Spleen (tissue), 11 donors: ENCODE data around the gene CERS3. TPM values are rescaled to one million over a fixed set of nuclear protein-coding genes. Genes with fewer than 3 reads are reported as not detected.

Experiments used
- DNase-seq: peaks from one replicate; pipeline ENCODE4 v3.0.0-alpha.2; 2020
- H3K27ac ChIP-seq, 8 donors: fragments of 200-600 bp; sonication (generic) in 7 of 8; 1 replicate in 4 of 8; 2 replicates in 4 of 8; pipeline versions ENCODE4 v1.5.0 to v1.8.0; 2016 to 2021; ENCODE audit warnings: inconsistent platforms in 4 of 8, mild to moderate bottlenecking in 4 of 8, moderate library complexity in 1 of 8
- H3K27me3 ChIP-seq, 7 donors: fragments of 200-600 bp; sonication (generic) in 6 of 7; replicated peaks in 1 of 7; 1 replicate in 4 of 7; 2 replicates in 3 of 7; pipeline versions ENCODE4 v1.5.0 to v1.8.0; 2016 to 2021; ENCODE audit warnings: inconsistent platforms in 3 of 7, mild to moderate bottlenecking in 1 of 7
- H3K36me3 ChIP-seq, 6 donors: fragments of 200-600 bp; sonication (generic) in 5 of 6; 1 replicate in 4 of 6; 2 replicates in 2 of 6; pipeline versions ENCODE4 v1.5.0 to v1.8.0; 2016 to 2021; ENCODE audit warnings: inconsistent platforms in 2 of 6
- H3K4me1 ChIP-seq, 6 donors: fragments of 200-600 bp; sonication (generic) in 5 of 6; 1 replicate in 3 of 6; 2 replicates in 3 of 6; pipeline versions ENCODE4 v1.5.0 to v1.8.0; 2016 to 2021; ENCODE audit warnings: inconsistent platforms in 3 of 6
- H3K4me3 ChIP-seq, 8 donors: fragments of 200-600 bp; sonication (generic) in 7 of 8; 1 replicate in 4 of 8; 2 replicates in 4 of 8; pipeline versions ENCODE4 v1.5.0 to v1.8.0; 2016 to 2021; ENCODE audit warnings: inconsistent platforms in 4 of 8, mild to moderate bottlenecking in 4 of 8, moderate library complexity in 2 of 8
- H3K9me3 ChIP-seq, 8 donors: fragments of 200-600 bp; sonication (generic) in 7 of 8; 1 replicate in 4 of 8; 2 replicates in 4 of 8; pipeline versions ENCODE4 v1.5.0 to v1.8.0; 2016 to 2021; ENCODE audit warnings: inconsistent platforms in 4 of 8
- POLR2A ChIP-seq, 3 donors: fragments of 450-650 bp; IDR thresholded peaks; one replicate each; pipeline ENCODE4 v1.5.1; 2017; ENCODE audit warnings: antibody characterized with exemption in 3 of 3, mild to moderate bottlenecking in 1 of 3
- POLR2AphosphoS5 ChIP-seq, 3 donors: sonication (generic); formaldehyde crosslinking; IDR thresholded peaks; one replicate each; pipeline ENCODE4 v1.5.1; 2017; ENCODE audit warnings: antibody characterized with exemption in 3 of 3
- WGBS, 5 donors: extraction: QIAGEN DNeasy Blood & Tissue Kit in 3 of 5; methylation state at CpG; one replicate each; pipeline versions ENCODE4 v1.1.5 to v1.1.7; 2013 to 2018; 5-methylcytosine and 5-hydroxymethylcytosine counted together
- intact Hi-C: fragments of 100-400 bp; cut with DNase I; formaldehyde crosslinking; loops from one replicate; pipeline ENCODE4 v1.15.0; 2023; ENCODE audit warnings: low total_unique reads
- polyA plus RNA-seq, 3 donors: library from polyadenylated mRNA; stranded (reverse); fragments of 200-250 nt; gene quantifications; one replicate each; pipeline ENCODE4 v1.2.1, GENCODE V29; 2013
- total RNA-seq, 7 donors: library from RNA; depleted of rRNA in 3 of 7; stranded (reverse); fragments of >200 nt in 3 of 7; fragmentation: NEBNext Ultra II Directional in 4 of 7; extraction: Animal tissue kit (Norgen Biotek cat#: 25700) in 4 of 7; gene quantifications; one replicate each; pipeline versions ENCODE4 v1.1.0 to v1.2.1, GENCODE V29; 2016 to 2021
- TF ChIP-seq, protein P1 (sequence below), 11 experiments: fragments of 200-600 bp in 7 of 11; fragments of 450-650 bp in 4 of 11; sonication (generic) in 4 of 11; IDR thresholded peaks in 8 of 11; conservative IDR thresholded peaks in 3 of 11; 1 replicate in 7 of 11; 2 replicates in 4 of 11; pipeline versions ENCODE4 v1.4.0 to v1.8.0; 2016 to 2021; ENCODE audit warnings: antibody characterized with exemption in 11 of 11, inconsistent platforms in 4 of 11, mild to moderate bottlenecking in 1 of 11
- donor health status: healthy with polysubstance abuse.
- donor health status: DM: no; HTN: no; CAD: no; lungs with moderate emphysema.
- donor health status: DM: no; HTN: no; CAD: no.
- donor health status: Bipolar disorder and iron deficiency.
- donor health status: healthy.
- donor health status: DM: no; HTN: no; CAD: no.
- donor health status: DM: yes; HTN: yes; CAD: no.

The CERS3 gene
- total and polyA plus RNA-seq, 10 donors, result 0.04 to 0.41 (median 0.23) TPM; not detected in 4

DNA sequence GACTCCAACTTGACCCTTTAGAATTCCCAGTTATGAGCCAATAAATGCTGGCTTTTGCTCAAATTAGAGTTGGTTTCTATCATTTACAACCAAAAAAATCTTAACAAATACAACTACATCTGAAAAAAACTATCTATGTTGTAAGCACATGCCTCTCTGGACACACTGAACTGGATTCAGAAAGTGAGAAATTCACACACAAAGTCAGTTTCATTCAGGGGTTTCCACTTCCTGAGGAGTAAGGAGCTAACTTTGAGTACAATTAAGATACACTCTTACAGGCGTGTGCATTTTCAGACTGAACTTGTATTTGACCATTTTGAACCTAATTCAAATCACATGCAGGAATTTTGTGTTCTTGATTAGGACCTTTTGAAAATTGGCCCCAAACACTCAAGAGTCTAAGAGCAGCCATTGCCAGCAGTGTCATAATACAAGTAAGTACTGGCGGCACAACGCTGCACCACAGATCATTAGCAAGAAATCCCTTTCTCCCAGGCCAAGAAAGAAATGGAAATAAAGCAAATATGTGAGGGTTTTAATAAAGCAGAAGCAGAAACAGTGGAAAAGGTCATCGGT, 42.1 kb upstream of the CERS3 start:
- Histone ChIP-seq H3K4me3 (no peak overlapping the region), H3K36me3 (peaks cover 3 to 62% (median 24%) of the 10 kb centered on the region in 6 donors), H3K27me3 (no peaks in the 10 kb centered on the region), H3K27ac (peak overlapping the region in 1 of 8 donors; percentile 79), H3K4me1 (peaks cover 0 to 12% (median 6%) of the 10 kb centered on the region in 6 donors), H3K9me3 (no peaks in the 10 kb centered on the region)
- TF ChIP-seq, protein P1, sequence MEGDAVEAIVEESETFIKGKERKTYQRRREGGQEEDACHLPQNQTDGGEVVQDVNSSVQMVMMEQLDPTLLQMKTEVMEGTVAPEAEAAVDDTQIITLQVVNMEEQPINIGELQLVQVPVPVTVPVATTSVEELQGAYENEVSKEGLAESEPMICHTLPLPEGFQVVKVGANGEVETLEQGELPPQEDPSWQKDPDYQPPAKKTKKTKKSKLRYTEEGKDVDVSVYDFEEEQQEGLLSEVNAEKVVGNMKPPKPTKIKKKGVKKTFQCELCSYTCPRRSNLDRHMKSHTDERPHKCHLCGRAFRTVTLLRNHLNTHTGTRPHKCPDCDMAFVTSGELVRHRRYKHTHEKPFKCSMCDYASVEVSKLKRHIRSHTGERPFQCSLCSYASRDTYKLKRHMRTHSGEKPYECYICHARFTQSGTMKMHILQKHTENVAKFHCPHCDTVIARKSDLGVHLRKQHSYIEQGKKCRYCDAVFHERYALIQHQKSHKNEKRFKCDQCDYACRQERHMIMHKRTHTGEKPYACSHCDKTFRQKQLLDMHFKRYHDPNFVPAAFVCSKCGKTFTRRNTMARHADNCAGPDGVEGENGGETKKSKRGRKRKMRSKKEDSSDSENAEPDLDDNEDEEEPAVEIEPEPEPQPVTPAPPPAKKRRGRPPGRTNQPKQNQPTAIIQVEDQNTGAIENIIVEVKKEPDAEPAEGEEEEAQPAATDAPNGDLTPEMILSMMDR (IDR thresholded peaks at IDR 0.05 in 8 of 11, conservative IDR thresholded peaks at IDR 0.05 in 3 of 11), result no peak
- TF ChIP-seq POLR2A (IDR thresholded peaks at IDR 0.05), result no peak
- TF ChIP-seq POLR2AphosphoS5 (IDR thresholded peaks at IDR 0.05), result no peak
- WGBS, 5 donors, result 91 to 98% (median 96%) methylated on average over 4 of the region's 4 CpGs
- intact Hi-C loops, result loop anchor here (2.0 kb wide), 1 partner anchor 220 kb away; no protein-coding TSS in a partner anchor
- no peak for DNase-seq

DNA sequence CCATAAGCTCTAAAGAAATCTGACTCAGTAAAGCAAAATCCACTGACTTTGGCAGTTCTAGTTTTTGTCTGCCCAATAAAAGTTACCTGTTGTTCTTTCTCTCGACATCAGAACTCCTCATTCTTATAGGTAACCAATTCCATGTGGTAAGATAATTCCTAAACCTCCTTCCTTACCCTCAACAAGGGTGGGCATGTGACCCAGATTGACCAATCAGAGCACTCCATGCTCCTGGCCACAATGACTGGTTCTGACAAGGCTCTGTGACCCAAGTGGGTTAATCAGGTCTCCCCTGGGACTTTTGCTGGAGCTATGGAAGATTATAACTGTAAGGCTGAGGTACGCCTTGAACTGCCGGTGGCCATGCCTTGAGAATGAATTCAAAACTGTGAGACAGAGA, 41.5 kb upstream of the CERS3 start:
- intact Hi-C loops, result loop anchor here (2.0 kb wide), 1 partner anchor 219 kb away; no protein-coding TSS in a partner anchor
- DNase-seq, result no peak
- TF ChIP-seq, protein P1 (IDR thresholded peaks at IDR 0.05 in 8 of 11, conservative IDR thresholded peaks at IDR 0.05 in 3 of 11), result no peak
- TF ChIP-seq POLR2A (IDR thresholded peaks at IDR 0.05), result no peak
- TF ChIP-seq POLR2AphosphoS5 (IDR thresholded peaks at IDR 0.05), result no peak
- peaks cover 0 to 12% (median 7%) of the 10 kb centered on the region in 6 donors for H3K4me1 ChIP-seq
- no peaks in the 10 kb centered on the region for H3K27me3 ChIP-seq
- 95 to 99% (median 96%) methylated on average over 3 of the region's 3 CpGs for WGBS, 5 donors
- H3K4me3 ChIP-seq, result no peak overlapping the region
- H3K9me3 ChIP-seq, result no peaks in the 10 kb centered on the region
- H3K27ac ChIP-seq, result peak overlapping the region in 2 of 8 donors; percentile 71 to 79
- H3K36me3 ChIP-seq, result peaks cover 3 to 62% (median 24%) of the 10 kb centered on the region in 6 donors

DNA sequence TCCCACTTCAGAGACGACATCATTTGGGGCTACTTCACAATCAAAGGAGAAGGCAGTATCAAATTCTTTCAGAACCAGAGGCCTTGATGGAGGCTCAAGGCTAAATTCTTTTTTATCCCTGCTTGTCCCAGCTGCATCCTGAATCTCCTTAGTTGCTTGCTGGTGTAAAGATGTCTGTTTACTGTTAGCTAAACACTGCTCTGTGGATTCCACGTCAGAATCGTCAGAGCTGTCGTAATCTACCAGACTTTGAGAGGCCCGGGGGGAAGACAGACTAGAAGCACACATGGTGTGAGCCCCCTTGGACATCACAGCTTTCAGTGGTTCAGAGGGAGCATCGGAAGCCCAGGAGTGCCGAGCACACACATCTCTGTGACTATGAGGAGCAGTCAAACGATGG, 40.6 kb upstream of the CERS3 start:
- no peak for TF ChIP-seq POLR2A (IDR thresholded peaks at IDR 0.05)
- peak in 1 of 3 donors; percentile 27 for TF ChIP-seq POLR2AphosphoS5 (IDR thresholded peaks at IDR 0.05)
- no peaks in the 10 kb centered on the region for H3K9me3 ChIP-seq
- DNase-seq, result no peak
- H3K36me3 ChIP-seq, result peaks cover 3 to 57% (median 20%) of the 10 kb centered on the region in 6 donors
- H3K4me3 ChIP-seq, result no peak overlapping the region
- intact Hi-C loops, result no loop called here
- H3K4me1 ChIP-seq, result peaks cover 0 to 12% (median 8%) of the 10 kb centered on the region in 6 donors
- WGBS, 5 donors, result 66 to 75% (median 71%) methylated on average over 8 of the region's 8 CpGs
- H3K27me3 ChIP-seq, result no peaks in the 10 kb centered on the region
- H3K27ac ChIP-seq, result peak overlapping the region in 5 of 8 donors; percentile 2 to 79 (median 68)

DNA sequence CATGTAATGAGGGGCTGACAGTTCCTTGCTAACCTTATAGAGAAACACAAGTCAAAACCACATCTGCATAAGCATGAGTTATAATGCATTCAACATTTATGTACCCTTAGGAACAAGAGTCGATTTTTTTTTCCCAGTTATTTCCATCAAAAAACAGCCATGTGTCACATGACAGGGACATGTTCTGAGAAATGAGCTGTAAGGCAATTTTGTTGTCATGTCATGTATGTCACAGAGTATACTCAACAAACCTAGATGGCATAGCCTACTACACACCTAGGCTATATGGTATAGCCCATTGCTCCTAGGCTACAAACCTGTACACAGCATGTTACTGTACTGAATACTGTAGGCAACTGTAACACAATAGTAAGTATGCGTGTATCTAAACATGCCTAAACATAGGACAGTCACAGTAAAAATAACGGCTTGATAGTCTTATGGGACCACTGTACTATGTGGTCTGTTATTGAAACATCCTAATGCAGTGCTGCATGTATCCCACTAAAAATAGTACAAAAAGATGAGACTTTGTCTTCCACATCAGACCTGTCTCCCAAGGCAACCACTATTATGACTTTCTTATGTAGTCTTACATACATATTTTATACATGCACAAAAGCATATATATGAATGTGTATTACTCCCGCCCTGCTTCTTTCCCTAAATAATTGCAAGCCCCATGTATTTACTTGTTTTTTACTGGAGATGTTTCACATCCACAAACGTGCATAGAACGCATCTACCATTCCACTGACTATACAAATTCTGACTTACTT, 38.3 kb upstream of the CERS3 start:
- no peak for DNase-seq
- intact Hi-C loops, result no loop called here

DNA sequence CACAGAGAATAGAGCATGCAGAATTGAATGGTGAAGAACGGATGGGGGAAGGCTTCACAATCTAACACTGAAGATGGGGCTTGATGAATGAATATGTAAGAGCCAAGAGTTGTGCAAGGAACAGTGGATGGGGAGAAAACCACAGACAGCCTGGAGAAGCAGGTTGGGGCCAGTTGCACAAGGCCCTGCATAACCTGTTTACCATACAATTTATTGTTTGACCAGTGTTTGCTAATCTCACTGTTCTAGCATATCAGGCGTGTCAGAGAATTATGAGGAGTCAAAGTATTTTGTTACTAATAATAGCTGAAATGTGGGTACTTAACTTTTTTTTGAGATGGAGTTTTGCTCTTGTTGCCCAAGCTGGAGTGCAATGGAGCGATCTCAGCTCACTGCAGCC, 36.8 kb upstream of the CERS3 start:
- DNase-seq, result no peak
- H3K27me3 ChIP-seq, result no peaks in the 10 kb centered on the region
- peaks cover 0 to 34% (median 7%) of the 10 kb centered on the region in 6 donors for H3K36me3 ChIP-seq
- H3K4me1 ChIP-seq, result peaks cover 0 to 12% (median 0%) of the 10 kb centered on the region in 6 donors
- TF ChIP-seq POLR2A (IDR thresholded peaks at IDR 0.05), result no peak
- TF ChIP-seq POLR2AphosphoS5 (IDR thresholded peaks at IDR 0.05), result no peak
- TF ChIP-seq, protein P1 (IDR thresholded peaks at IDR 0.05 in 8 of 11, conservative IDR thresholded peaks at IDR 0.05 in 3 of 11), result no peak
- H3K4me3 ChIP-seq, result no peak overlapping the region
- 66 to 91% (median 88%) methylated on average over 3 of the region's 3 CpGs for WGBS, 5 donors
- intact Hi-C loops, result no loop called here
- peak overlapping the region in 1 of 8 donors; percentile 48 for H3K27ac ChIP-seq
- H3K9me3 ChIP-seq, result no peaks in the 10 kb centered on the region

More for the DNA sequence above, 38.3 kb upstream of the CERS3 start:
- H3K36me3 ChIP-seq, result peaks cover 0 to 38% (median 11%) of the 10 kb centered on the region in 6 donors
- H3K9me3 ChIP-seq, result no peaks in the 10 kb centered on the region
- no peak for TF ChIP-seq POLR2A (IDR thresholded peaks at IDR 0.05)
- H3K27me3 ChIP-seq, result no peaks in the 10 kb centered on the region
- H3K4me3 ChIP-seq, result no peak overlapping the region
- peaks cover 0 to 12% (median 4%) of the 10 kb centered on the region in 6 donors for H3K4me1 ChIP-seq
- 94 to 97% (median 96%) methylated on average over 6 of the region's 6 CpGs for WGBS, 5 donors
- H3K27ac ChIP-seq, result no peak overlapping the region
